Right lobe of liver (tissue), 4 donors: Measurements from ENCODE around the gene SMPX.

ENCODE experiments used
- CTCF ChIP-seq, 4 donors: fragments of 200-600 bp in 3 of 4; fragments of 450-650 bp in 1 of 4; IDR thresholded peaks; one replicate each; pipeline versions ENCODE4 v1.5.1 to v1.8.0; 2016 to 2022; ENCODE audit warnings: antibody characterized with exemption in 4 of 4, mild to moderate bottlenecking in 2 of 4
- POLR2A ChIP-seq: fragments of 450-650 bp; IDR thresholded peaks from one replicate; pipeline ENCODE4 v1.6.1; 2017; ENCODE audit warnings: antibody characterized with exemption, mild to moderate bottlenecking
- donor health status: DM: no; HTN: no; CAD: no.
- donor health status: DM: no; HTN: no; CAD: no.
- donor health status: DM: no; HTN: yes; CAD: no.

DNA sequence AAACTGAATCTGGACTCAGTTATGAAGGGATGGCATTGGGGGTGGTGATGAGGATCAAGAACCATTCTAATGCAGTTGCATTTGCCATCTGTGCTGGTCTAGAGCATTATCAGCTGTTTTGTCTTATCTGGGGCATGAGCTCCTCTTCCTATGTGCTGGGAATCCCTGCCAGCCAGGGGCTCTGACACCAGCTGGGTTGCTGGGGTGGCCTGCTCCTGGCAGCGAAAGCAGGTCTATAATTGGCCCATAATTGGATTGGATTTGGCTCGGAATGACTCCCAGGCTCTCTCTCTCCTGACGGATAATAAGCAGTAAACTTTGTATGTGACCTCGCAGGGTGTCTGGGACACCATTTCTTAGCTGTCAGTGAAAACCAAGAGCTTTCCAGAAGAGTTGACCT, 34.1 kb downstream of the SMPX start:
- TF ChIP-seq CTCF (IDR thresholded peaks at IDR 0.05) (no peak), POLR2A (no peak)
